Activated CD8-positive, alpha-beta T cell treated with anti-CD3 and anti-CD28 coated beads, Interleukin-2, amount 10 ng/mL, durations not matched to agents 7 days and 5 days (primary cell): Measurements from ENCODE around the gene EXOC6B. TPM values are rescaled to one million over a fixed set of nuclear protein-coding genes. Genes with fewer than 3 reads are reported as not detected.

Source experiments
- ATAC-seq: fragments of 150-1000 bp; cut with Tn5 transposase; one replicate; pipeline ENCODE4 v1.10.0; 2021; ENCODE audit warnings: moderate library complexity
- CTCF ChIA-PET: fragments of 350-600 bp; sonication (Branson Sonifier 250); formaldehyde crosslinking; loops from one replicate; lab custom pipeline; 2021; ENCODE audit warnings: antibody characterized with exemption; lab: Charles Lee
- POLR2A ChIA-PET: fragments of 350-600 bp; sonication (Branson Sonifier 250); formaldehyde crosslinking; loops from one replicate; lab custom pipeline; 2021; ENCODE audit warnings: antibody characterized with exemption; lab: Charles Lee
- DNase-seq: peaks from one replicate; pipeline ENCODE4 v3.0.0-alpha.2; 2020
- H3K27ac Mint-ChIP-seq: one replicate; pipeline ENCODE4 v1.8.0; 2021; ENCODE audit warnings: mild to moderate bottlenecking, mixed read lengths
- H3K27me3 Mint-ChIP-seq: one replicate; pipeline ENCODE4 v1.8.0; 2021; ENCODE audit warnings: low read depth, mixed read lengths
- H3K36me3 Mint-ChIP-seq: one replicate; pipeline ENCODE4 v1.8.0; 2021; ENCODE audit warnings: low read depth, mixed read lengths
- H3K4me1 Mint-ChIP-seq: one replicate; pipeline ENCODE4 v1.8.0; 2021; ENCODE audit warnings: low read depth, mixed read lengths
- H3K4me3 Mint-ChIP-seq: one replicate; pipeline ENCODE4 v1.8.0; 2021; ENCODE audit warnings: mild to moderate bottlenecking, mixed read lengths
- H3K9me3 Mint-ChIP-seq: one replicate; pipeline ENCODE4 v1.8.0; 2022; ENCODE audit warnings: mixed read lengths; ENCODE audit not compliant: insufficient read depth
- total RNA-seq, 2 experiments: library from RNA; stranded (reverse); gene quantifications; one replicate each; pipeline ENCODE4 v1.2.3, GENCODE V29; 2021

The EXOC6B gene
- total RNA-seq, 2 experiments from 2014 or later, result 17.8 to 18.8 TPM

DNA sequence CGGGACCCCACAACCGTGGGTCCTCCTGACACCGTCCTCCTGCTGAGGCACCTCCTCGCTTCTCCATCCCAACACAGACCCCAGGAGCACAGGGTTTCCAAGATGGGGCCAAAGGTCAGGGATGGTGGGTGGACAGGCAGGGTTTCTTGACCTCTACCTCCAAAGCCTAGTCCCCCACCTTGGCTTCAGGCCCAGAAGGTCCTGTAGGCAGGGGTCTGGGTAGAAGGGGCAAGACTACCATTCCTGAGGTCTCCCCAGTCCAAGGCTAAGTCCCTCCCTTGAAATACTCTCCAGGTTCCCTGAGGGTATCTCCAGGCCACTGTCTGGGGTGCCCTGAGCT, 685.2 kb downstream of the EXOC6B start:
- CTCF ChIA-PET, result no interaction called here
- POLR2A ChIA-PET, result no interaction called here

GRCh38 chr2:72139874-72140620, 685.8 kb downstream of the EXOC6B start:
- H3K27ac Mint-ChIP-seq, result no peak overlapping the region
- ATAC-seq (no peak), DNase-seq (no peak)
- CTCF ChIA-PET, result interaction anchor here (0.8 to 1.1 kb wide), 2 partner anchors 10 to 216 kb away, joined by 3 read pairs; no protein-coding TSS in a partner anchor
- H3K27me3 Mint-ChIP-seq, result peaks cover 19% of the 10 kb centered on the region
- H3K4me3 Mint-ChIP-seq, result no peak overlapping the region
- no peaks in the 10 kb centered on the region for H3K36me3 Mint-ChIP-seq
- H3K9me3 Mint-ChIP-seq, result no peaks in the 10 kb centered on the region
- peaks cover 2% of the 10 kb centered on the region for H3K4me1 Mint-ChIP-seq
- POLR2A ChIA-PET, result no interaction called here

More for the DNA sequence above, 685.2 kb downstream of the EXOC6B start:
- Mint-ChIP-seq H3K9me3 (no peaks in the 10 kb centered on the region), H3K4me3 (no peak overlapping the region), H3K4me1 (peaks cover 4% of the 10 kb centered on the region), H3K36me3 (no peaks in the 10 kb centered on the region), H3K27ac (no peak overlapping the region), H3K27me3 (peaks cover 24% of the 10 kb centered on the region)
- no peak for DNase-seq
- no peak for ATAC-seq

- Mint-ChIP-seq H3K27ac (no peak overlapping the region), H3K9me3 (no peaks in the 10 kb centered on the region), H3K36me3 (no peaks in the 10 kb centered on the region), H3K27me3 (peaks cover 17% of the 10 kb centered on the region), H3K4me1 (no peaks in the 10 kb centered on the region), H3K4me3 (no peak overlapping the region)
- no peak for ATAC-seq
- ChIA-PET CTCF (interaction anchor here (0.8 to 1.1 kb wide), 2 partner anchors 10 to 216 kb away, joined by 3 read pairs; no protein-coding TSS in a partner anchor), POLR2A (no interaction called here)
- no peak for DNase-seq
Measured at GRCh38 chr2:72139471-72139873, 686.4 kb downstream of the EXOC6B start.

- Mint-ChIP-seq H3K4me3 (no peak overlapping the region), H3K27ac (no peak overlapping the region), H3K36me3 (no peaks in the 10 kb centered on the region), H3K4me1 (no peaks in the 10 kb centered on the region), H3K27me3 (peaks cover 14% of the 10 kb centered on the region), H3K9me3 (no peaks in the 10 kb centered on the region)
- POLR2A ChIA-PET, result no interaction called here
- no peak for ATAC-seq
- CTCF ChIA-PET, result no interaction called here
- DNase-seq, result no peak
Measured at GRCh38 chr2:72138921-72139381, 686.9 kb downstream of the EXOC6B start.

- H3K4me1 Mint-ChIP-seq, result no peaks in the 10 kb centered on the region
- ATAC-seq (no peak), DNase-seq (no peak)
- ChIA-PET POLR2A (no interaction called here), CTCF (no interaction called here)
- no peak overlapping the region for H3K27ac Mint-ChIP-seq
- H3K4me3 Mint-ChIP-seq, result no peak overlapping the region
- H3K9me3 Mint-ChIP-seq, result no peaks in the 10 kb centered on the region
- no peaks in the 10 kb centered on the region for H3K36me3 Mint-ChIP-seq
- H3K27me3 Mint-ChIP-seq, result peaks cover 7% of the 10 kb centered on the region
Measured at GRCh38 chr2:72138011-72138881, 687.6 kb downstream of the EXOC6B start.

GRCh38 chr2:72137498-72138010, 688.3 kb downstream of the EXOC6B start:
- no peak overlapping the region for H3K4me3 Mint-ChIP-seq
- no peaks in the 10 kb centered on the region for H3K9me3 Mint-ChIP-seq
- peaks cover 4% of the 10 kb centered on the region for H3K27me3 Mint-ChIP-seq
- no peaks in the 10 kb centered on the region for H3K4me1 Mint-ChIP-seq
- no peak overlapping the region for H3K27ac Mint-ChIP-seq
- H3K36me3 Mint-ChIP-seq, result no peaks in the 10 kb centered on the region
- DNase-seq (peak; percentile 70), ATAC-seq (peak; percentile 85)
- ChIA-PET CTCF (no interaction called here), POLR2A (no interaction called here)

DNA sequence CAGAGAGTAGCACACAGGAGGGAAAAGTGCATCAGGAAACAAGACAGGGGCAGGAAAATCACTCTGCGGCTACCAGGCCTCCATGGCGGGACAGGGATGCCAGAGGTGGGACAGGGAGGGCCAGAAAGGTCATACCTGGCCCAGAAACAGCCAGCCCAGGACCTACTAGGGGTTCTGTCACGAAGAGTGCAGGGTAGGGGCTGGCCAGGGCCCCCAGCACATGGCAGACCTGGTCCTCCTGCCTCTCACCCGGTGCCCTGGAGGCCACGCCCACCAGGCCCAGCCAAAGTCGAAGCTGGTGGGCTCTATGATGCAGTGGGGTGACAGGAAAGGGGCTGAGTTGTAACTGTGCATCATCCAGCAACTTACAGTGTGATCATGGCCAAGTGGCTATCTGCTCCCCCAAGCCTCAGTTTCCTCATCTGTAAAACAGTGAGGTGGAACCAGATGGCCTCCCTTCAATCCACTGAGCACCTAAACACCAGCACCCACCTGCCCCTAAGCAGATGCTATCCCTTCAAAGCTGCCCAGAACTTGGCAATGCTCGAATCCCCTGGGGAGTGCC, 688.8 kb downstream of the EXOC6B start:
- peak; percentile 9 for ATAC-seq
- no peak overlapping the region for H3K27ac Mint-ChIP-seq
- no peak for DNase-seq
- H3K4me3 Mint-ChIP-seq, result no peak overlapping the region
- H3K36me3 Mint-ChIP-seq, result no peaks in the 10 kb centered on the region
- H3K27me3 Mint-ChIP-seq, result no peaks in the 10 kb centered on the region
- no peaks in the 10 kb centered on the region for H3K4me1 Mint-ChIP-seq
- CTCF ChIA-PET, result no interaction called here
- POLR2A ChIA-PET, result no interaction called here
- no peaks in the 10 kb centered on the region for H3K9me3 Mint-ChIP-seq

- H3K27me3 Mint-ChIP-seq, result no peaks in the 10 kb centered on the region
- H3K4me1 Mint-ChIP-seq, result no peaks in the 10 kb centered on the region
- no peaks in the 10 kb centered on the region for H3K36me3 Mint-ChIP-seq
- no peak overlapping the region for H3K4me3 Mint-ChIP-seq
- CTCF ChIA-PET, result no interaction called here
- POLR2A ChIA-PET, result no interaction called here
- H3K27ac Mint-ChIP-seq, result no peak overlapping the region
- no peaks in the 10 kb centered on the region for H3K9me3 Mint-ChIP-seq
- no peak for DNase-seq
- no peak for ATAC-seq
Measured at GRCh38 chr2:72136331-72136730, 689.5 kb downstream of the EXOC6B start.

GRCh38 chr2:72135921-72136320, 689.9 kb downstream of the EXOC6B start:
- DNase-seq (no peak), ATAC-seq (no peak)
- Mint-ChIP-seq H3K9me3 (no peaks in the 10 kb centered on the region), H3K4me1 (no peaks in the 10 kb centered on the region), H3K36me3 (no peaks in the 10 kb centered on the region), H3K27ac (no peak overlapping the region), H3K4me3 (no peak overlapping the region), H3K27me3 (no peaks in the 10 kb centered on the region)
- POLR2A ChIA-PET, result no interaction called here
- CTCF ChIA-PET, result no interaction called here

GRCh38 chr2:72134997-72135800, 690.6 kb downstream of the EXOC6B start:
- H3K36me3 Mint-ChIP-seq, result no peaks in the 10 kb centered on the region
- H3K27me3 Mint-ChIP-seq, result no peaks in the 10 kb centered on the region
- H3K27ac Mint-ChIP-seq, result no peak overlapping the region
- DNase-seq (no peak), ATAC-seq (no peak)
- H3K4me3 Mint-ChIP-seq, result no peak overlapping the region
- POLR2A ChIA-PET, result no interaction called here
- H3K4me1 Mint-ChIP-seq, result no peaks in the 10 kb centered on the region
- CTCF ChIA-PET, result no interaction called here
- no peaks in the 10 kb centered on the region for H3K9me3 Mint-ChIP-seq

GRCh38 chr2:72134408-72134996, 691.3 kb downstream of the EXOC6B start:
- DNase-seq, result no peak
- no peaks in the 10 kb centered on the region for H3K4me1 Mint-ChIP-seq
- H3K36me3 Mint-ChIP-seq, result no peaks in the 10 kb centered on the region
- H3K27ac Mint-ChIP-seq, result no peak overlapping the region
- H3K9me3 Mint-ChIP-seq, result no peaks in the 10 kb centered on the region
- CTCF ChIA-PET, result no interaction called here
- H3K27me3 Mint-ChIP-seq, result no peaks in the 10 kb centered on the region
- POLR2A ChIA-PET, result no interaction called here
- H3K4me3 Mint-ChIP-seq, result no peak overlapping the region
- ATAC-seq, result no peak
